HL-60/S4 (cell line): ENCODE results near the gene AFAP1.

Source experiments
- in situ Hi-C: fragments of 300-500 bp; cut with MboI; formaldehyde crosslinking; loops from 2 replicates; pipeline ENCODE4 v1.14.3; 2022; ENCODE audit warnings: low sequenced_read_pairs

The AFAP1 gene

DNA sequence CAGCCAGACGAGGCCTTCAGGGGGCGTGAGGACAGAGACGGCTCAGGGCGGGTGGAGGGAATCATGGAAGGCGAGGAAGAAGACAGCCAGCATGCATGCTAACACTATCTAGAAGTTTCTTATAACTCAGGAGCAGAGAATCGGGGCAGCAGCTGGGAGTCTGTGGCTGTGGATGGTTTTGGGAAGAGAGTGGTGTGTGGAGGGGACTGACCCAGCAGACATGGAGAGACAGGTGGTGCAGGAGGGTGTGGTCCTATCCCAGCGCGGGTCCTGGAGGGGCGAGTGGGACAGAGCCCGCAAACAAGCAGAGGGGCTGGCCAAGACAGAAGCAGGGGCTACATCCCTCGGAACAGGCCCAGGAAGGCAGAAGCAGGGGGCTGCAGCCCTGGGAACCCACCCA is 192.1 kb downstream of the AFAP1 start:
- in situ Hi-C loops = no loop called here

DNA sequence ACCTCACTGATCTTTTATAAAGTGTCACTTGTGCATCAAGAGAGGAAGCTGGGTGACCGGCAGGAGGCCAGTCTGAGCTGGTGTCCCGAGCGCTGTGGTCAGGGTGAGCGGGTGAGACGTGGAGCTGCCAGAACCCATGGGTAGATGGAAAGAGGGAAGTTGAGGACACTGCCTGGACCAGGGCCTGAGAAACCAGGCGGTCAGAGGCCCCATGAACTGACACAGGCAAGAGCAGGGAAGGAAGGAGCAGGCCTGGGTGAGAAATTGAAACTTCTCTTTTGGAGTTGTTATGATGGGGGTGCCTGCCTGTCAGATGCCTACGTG is 192.6 kb downstream of the AFAP1 start:
- in situ Hi-C loops = no loop called here

DNA sequence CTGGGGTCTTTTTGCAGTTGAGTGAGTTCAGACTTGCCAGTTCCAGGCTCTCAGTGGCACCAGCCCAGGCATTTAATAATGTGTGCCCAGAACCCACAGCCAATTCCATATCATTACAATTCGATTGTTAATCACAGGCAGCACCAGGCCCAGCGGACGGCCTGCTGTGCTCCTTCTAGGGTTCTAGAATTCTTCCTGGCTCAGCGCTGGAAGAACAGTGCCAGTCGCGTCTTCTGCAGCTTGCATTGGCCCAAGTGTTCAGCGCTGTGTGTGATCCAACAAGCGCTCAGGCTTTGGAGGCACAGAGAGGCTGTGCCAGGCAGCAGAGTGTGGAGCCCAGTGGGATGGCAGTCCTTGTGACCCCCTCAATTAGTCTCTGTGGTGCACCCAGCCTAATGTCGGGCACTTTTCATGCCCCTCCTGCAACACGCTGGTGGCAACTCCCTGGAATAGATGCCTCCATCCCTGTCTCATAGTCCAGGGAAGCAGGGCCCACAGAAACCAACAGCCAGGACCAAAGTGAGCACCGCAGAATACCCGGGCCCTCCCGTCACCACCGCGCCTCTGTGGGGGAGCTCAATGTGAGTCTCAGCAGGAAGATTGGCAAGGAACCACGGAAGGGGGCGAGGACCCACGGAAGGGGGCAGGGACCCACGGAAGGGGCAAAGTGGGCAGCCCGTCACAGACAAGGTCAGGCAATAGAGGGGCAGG is 193.2 kb downstream of the AFAP1 start:
- in situ Hi-C loops = no loop called here

DNA sequence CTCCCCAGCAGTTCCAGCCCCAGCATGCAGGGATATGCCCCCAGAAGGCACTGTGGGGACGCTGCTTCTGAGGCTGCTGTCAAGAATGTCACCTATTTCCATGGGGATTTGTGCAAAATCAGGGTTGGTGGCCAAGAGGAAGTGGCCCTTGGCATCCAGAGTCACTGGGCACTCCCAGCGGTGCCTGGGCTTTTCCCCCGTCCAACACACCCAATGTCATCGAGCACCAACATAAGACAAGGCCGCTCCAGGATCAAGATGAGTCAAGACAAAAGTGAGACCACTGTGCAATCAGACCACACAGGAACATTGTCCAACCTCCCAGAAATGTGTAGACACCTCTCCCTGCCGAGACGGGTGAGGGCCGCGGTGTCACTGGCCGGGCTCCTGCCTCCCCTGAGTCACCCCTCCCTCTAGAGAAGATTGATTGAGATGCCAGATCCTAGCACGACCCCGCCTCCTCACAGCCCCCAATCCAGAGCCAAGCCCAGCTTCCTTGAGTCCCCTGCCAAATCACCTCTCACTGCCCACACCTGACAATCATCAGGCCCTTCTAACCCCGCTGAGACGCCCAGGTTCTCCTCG is 194.3 kb downstream of the AFAP1 start:
- in situ Hi-C loops = no loop called here

DNA sequence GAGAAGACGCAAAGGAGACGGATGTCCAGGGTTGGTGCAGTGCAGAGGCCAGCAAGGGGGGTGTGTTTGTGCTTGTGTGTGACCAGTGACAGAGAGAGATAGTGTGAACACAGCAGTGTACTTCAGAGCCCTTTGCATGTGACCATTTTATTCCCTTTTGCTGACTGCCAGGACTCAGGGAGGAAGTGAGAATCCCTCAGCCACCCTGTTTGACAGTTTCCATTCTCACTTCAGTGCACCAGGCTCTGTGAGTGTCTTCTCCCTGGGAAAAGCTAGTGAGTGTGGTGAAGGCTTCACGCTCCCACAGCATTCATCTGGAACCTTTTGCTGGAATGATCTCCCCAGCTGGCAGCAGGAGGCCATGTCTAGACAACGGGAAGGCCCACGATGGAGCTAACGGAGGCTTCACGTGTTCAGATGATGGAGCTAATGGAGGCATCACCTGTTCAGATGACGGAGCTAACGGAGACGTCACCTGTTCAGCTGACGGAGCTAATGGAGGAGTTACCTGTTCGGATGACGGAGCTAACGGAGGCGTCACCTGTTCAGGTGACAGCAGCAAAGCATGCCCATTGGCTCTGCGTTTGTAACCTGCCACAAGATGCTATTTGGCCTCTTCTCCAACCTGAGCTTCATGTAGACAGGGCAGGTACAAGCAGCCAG is 195.4 kb downstream of the AFAP1 start:
- in situ Hi-C loops = no loop called here

DNA sequence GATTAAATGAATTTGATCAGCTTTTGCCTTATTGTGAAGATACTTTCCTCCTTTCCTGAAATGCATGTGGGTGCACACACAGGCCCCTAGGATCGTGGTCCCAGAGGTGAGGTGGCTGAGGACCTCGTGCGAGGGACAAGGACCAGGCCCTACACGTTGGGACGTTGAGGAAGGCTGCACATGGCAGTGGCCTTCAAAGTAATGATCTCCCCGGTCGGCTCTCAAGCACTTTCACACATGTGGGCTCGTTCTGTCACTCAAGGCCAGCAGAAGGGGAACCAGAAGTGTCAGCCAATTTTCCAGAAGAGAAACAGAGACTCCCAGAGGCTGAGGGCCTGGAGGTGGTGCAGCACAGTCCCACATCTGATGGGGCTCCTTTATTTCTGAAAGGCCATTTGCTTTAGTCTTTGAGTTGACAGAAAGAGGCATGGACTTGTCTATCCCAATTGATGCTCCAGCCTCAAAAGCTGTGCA is 196.8 kb downstream of the AFAP1 start:
- in situ Hi-C loops = no loop called here

DNA sequence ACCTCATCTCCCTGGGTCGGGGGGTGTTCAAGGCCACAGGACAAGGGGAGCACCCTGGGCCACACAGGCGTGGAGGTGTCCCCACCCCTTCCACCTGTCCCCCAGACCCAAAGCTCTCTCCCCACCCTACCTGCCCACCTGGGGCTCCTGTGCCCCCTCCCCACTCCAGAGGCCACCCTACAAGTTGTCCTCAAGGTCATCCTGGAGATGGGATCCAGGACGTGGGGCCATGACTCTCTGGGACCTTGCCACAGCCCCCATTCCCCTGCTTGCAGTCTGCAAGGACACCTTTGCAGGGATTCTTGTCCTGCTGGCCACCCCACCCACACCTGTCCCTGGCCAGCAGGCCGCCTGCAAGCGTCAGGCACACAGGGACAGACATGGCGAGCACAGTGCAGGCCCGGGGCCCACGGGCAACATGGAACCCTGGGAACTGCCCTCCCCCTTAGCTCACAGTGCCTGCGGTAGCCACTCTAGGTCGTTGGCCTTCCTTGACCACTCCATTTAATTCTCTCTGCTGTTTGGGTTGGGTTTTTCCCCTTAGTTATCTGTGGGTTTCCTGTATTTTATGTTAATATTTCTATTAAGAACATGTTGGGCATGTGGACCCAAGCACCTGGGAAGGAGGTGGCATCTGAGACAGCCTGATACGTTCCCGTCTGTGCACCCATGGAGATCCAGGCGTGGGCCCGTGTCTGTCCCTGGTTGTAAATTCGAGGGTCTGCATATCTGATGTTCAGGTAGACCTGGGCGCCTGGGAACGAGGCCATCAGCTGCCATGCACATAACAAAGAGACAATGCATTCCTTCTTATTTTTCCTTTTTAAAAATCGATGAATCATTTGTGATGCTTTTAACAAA is 197.5 kb downstream of the AFAP1 start:
- in situ Hi-C loops = no loop called here

DNA sequence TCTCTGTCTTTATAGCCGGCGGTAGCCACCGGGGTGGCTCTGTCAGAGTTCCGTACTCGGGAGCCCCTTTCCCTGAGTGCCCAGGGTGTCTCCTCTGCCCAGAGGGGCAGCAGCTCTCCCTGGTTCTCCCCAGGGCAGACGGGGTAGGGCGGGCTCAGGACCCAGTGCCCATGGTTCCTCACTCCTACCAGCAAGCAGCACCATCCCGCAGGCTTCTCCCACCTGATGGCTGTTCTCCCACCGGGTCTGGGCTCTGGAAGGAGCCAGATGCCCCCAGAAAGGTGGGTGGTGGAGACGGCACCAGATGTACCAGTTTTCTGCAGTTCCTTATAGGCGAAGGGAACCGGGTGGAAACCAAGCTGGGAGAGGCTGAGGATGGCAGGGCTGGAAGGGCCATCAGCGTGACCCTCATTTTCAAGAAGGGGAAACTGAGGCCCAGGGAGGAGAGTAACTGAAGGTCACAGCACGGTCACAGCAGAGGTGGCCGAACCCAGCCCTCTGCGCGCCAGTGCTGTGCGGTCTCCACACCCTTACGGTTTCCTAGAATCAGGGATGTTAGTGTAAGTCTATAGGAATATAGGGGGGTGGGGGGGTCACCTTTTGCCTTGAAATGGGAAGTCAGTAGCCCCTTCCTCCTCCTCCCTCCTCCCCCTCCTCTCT is 198.7 kb downstream of the AFAP1 start:
- in situ Hi-C loops = no loop called here

DNA sequence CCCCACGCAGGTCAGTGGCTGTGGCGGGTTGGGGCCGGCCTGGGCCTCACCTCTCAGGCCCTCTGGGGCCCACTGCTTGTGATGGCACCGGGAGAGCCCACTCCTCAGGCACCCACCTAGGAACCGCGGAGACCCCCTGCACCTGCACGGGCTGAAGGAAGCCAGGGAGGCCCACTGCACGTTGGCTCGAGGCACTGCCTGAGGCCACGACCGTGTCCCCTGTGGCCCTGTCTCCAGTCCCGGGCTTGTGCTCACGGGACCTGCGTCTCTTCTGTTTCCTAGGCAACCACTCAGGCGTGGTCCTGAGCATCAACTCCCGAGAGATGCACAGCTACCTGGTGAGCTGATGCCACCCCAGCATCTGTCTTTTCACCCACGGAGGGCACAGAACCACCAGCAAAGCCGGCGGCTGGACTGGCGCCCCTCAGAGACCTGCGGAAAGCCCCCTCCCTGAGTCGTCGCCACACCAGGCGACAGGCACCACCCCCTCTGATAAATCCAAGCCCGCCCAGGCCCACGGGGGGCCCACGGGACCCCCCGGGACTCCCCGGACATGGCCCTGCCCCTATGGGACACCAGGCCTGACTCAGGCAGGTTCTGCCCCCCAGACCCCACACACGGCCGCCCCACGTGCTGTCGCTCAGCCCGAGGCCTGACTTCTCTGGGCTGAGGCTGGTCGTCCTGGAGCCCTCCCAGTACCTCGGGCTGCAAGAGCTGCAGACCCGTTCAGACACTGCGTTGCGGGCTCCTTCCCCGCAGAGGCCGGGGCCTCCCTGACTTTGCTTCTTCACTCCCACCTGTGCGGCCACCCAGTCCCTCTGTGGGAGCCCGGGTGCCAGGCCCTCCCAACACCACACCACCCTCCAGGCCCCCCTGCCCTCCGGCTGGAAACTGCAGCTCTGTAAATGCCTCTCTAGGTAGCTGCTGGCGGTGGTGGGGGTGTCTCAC is 199.5 kb downstream of the AFAP1 start:
- in situ Hi-C loops = no loop called here

DNA sequence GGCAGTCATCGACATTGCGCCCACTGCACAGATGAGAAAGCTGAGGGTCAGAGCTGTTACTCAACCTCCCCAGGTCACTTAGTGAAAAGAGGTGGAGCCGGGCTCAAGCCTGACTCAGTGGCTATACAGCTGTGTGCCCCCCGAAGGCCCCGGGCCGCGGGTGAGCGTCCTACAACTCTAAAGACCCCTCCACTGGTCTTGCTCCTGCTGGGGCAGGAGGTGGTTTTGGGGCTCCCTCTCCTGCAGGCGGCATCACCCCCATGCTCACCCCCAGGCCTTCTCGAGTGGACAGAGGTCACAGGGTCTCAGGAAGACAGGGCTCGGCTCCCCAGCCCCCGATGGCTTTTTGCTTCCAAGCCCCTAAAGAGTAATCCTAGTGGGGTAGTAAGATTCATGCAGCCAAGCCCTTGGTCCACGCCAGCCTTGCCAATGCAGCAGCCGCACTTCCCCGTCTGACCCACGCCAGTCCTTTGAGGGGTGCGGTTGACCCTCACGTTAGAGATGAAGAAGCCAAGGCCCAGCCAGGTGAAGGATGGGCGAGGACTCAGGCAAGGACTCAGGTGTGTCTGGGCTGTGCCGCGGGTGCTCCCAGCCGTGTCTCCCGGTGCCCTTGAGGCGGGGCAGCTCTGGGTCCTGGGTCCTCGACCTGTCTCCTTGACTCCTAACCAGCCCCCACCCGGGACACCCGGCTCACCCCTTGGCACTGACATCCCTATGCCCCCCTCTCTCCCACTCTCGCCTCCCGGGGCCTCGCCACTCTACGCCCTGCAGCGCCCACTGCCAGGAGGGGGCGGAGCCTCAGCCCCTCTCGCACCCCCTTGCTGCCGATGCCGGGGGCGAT is 200.4 kb downstream of the AFAP1 start:
- in situ Hi-C loops = no loop called here

DNA sequence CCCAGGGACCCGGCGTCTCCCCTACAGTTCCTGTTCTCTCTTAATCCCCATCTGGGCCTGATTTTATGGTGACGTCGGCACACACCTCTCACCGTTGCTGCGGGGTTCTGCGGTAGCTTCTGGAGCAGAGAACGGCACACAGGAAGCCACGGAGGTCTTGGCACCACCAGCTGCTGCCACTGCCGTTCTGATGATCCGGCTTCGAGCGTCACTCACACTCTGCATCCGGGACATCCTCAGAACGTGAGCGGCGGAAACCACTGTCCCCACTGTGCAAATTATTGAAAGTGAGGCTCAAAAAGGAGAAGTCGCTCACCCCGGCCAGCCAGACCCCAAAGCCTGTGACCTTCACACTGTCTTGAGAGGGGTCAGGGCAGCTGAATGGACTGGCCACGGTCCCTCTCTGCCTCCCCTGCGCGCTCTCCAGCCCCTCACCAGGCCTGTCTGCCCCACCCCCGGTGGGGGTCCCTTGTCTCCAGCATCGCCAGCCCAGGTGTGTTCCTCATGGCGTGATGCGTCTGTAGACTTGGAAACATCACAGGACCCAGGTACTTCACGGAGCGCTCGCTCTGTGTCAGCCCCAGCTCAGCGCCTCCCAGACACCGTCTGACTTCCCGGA is 201.1 kb downstream of the AFAP1 start:
- in situ Hi-C loops = no loop called here

DNA sequence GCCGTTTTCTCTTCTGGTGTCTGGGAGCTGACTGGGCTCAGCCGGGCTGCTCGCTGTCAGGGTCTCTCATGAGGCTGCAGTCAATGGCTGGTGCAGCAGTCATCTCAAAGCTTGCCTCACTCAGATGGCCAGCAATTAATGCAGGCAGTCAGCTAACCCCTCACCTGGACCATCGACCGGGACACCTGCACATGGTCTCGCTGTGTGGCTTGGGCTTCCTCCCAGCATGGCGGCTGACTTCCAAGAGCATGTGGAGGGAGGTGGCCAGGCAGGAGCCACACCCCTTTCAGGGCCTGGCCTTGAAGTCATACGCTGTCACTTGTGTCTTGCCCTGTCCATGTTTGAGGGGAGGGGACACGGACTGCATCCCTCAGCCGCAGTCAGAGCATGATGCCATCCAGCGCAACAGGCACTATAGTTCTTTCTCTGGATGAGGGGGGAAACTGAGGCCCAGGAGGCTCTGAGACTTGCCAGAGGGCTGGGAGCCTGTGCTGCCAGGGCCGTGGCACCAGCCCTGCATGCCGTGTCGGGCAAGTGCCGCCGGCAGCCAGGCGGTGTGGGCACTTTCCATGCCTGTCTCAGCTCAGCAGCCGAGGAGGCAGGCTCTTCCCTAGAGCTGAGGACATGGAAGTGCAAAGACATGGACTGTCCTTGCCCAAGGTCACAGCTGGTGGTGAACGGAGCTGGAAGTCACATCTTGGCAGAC is 201.8 kb downstream of the AFAP1 start:
- in situ Hi-C loops = no loop called here

DNA sequence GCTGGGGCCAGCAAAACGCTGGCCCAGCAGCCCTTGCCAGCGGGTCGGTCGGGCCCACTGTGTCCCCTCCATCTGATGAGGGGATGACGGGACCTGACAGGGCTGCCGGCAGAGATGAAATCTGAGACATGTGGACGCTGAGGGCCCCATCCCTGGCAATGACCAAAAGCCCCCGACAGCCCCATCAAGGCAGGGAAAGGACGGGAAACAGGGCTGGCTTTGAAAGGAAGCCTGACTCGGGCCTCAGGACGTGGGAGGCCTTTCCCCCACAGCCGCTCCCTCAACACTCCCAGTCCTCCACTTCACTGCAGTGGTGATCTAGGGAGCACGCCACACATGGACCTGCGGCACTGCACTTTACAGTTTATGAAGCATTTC is 202.4 kb downstream of the AFAP1 start:
- in situ Hi-C loops = no loop called here

DNA sequence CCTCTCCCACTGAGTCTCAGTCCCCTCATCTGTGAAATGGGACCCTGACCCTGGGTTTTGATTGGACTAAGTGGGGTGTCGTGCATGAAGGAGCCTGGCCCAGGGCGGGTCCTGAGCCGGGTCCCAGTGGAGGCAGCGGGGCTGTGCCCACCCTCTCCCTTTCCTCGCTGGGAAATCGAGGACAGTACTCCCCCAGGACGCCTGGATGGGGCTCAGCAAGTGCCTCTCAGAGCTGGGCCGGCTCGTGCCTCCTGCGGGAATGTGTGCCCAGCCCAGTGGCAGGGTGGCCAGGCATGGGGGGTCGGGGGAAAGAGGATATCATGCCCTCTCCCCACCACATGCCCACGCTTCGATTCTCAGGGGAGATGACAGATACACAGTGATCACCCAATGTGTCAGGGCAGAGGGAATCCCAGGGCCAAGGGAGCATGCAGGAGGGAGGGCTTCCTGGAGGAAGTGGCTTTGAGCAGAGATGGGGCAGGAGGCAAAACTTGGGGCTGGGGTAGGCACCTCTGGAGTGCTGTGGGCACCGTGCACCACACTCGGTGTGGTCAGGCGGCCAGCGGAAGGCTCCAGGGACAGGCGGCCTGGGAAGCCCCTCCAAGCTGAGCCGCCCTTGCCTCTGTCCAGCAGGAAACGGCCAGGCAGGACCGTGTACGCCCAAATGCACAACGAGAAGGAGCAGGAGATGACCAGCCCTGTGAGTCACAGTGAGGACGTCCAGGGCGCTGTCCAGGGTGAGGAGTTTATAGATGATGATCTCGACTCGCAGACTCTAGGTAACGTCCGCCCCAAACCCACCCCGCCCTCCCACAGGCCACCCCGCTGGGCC is 203.0 kb downstream of the AFAP1 start:
- in situ Hi-C loops = no loop called here

DNA sequence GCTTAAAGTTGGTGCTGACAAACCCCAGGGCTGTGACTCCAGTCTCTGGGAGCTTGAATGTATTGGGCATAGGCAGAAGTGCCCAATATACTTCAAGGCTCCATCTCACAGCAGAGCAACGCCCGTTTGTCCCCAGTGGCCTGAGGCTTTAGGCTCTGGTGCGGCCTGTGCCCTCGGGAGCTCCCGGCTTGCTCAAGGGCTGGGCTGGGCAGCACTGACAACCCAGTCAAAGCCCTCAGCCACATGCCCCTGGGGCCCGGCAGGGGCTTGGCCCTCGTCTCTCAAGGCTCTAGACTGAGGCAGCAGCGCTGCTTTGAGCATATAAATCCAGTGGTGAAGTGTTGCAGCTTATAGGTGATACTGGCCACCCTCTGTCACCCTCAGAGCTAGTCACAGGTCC is 203.7 kb downstream of the AFAP1 start:
- in situ Hi-C loops = no loop called here

DNA sequence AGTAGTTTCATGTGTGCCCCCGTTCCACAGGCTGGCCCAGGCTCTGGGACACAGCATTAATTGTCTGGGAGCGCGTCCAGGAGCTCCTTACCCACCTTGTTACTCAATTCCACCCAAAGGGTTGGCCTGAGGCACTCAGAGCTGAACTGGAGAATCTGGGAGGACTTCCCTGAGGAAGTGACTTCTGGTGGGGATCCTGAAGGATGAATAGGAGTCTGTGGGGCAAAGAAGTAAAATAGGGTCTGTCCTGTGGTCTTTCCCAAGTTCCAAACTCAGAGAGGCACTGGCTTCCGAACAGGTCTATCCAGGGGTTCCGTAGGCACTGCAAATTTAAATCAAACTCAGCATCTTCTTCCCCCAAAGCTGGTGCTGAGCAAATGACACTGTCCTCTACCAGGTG is 204.3 kb downstream of the AFAP1 start:
- in situ Hi-C loops = no loop called here

DNA sequence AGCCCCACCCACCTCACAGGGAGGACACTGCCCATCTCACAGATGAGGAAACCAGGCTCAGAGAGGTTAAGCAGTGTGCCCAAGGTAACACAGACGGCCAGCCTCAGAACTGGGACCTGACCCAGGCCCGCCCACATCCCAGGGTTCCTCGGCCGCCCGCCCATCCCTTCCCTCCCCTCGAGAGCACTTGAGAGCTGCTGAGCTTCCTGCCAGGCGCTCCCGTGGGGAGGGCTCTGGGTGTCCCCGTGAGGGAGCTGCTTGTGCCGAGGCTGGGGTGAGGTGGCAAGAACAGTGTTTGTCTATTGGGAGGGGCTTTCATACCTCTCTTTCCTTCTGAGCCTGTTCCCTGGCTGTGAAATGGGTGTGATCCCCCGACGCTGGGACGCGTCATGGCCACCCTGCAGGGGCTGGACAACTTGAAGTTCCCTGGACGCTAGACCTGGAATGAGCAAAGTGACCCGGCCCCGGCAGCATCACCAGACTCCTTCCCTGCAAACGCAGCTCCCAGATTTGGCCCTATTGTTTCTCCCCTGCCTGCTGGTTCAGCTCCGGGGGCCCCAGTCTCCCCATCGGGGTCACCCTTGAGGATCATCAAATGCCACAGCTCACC is 204.9 kb downstream of the AFAP1 start:
- in situ Hi-C loops = no loop called here
